ENCODE measurements around the gene BAX. TPM values are rescaled to one million over a fixed set of nuclear protein-coding genes. Genes with fewer than 3 reads are reported as not detected.

The BAX gene
- total RNA-seq, 1 donor from 2014 or later = 171 TPM

GRCh38 chr19:48991011-48991609 is 36.4 kb downstream of the BAX start:
- H3K27me3 Mint-ChIP-seq (ENCODE audit: low read depth) = no peaks in the 10 kb centered on the region
- peaks cover 38% of the 10 kb centered on the region for H3K4me1 Mint-ChIP-seq
- no peaks in the 10 kb centered on the region for H3K9me3 Mint-ChIP-seq
- no peak for TF ChIP-seq CTCF (conservative IDR thresholded peaks at IDR 0.05)
- no peak overlapping the region for H3K4me3 Mint-ChIP-seq
- H3K27ac Mint-ChIP-seq (ENCODE audit: unreplicated experiment) = peak overlapping the region; percentile 71
- H3K36me3 Mint-ChIP-seq (ENCODE audit: low read depth) = peaks cover 4% of the 10 kb centered on the region
- no peak for DNase-seq (ENCODE audit: low read depth, low spot score)

- no peak for DNase-seq (ENCODE audit: low read depth, low spot score)
- peak overlapping the region; percentile 99 for H3K4me3 Mint-ChIP-seq
Observed at GRCh38 chr19:48991873-48992580, 37.4 kb downstream of the BAX start.

GRCh38 chr19:48992581-48993174 is 38.0 kb downstream of the BAX start:
- Mint-ChIP-seq H3K9me3 (no peaks in the 10 kb centered on the region), H3K27ac (ENCODE audit: unreplicated experiment) (peak overlapping the region; percentile 98), H3K4me3 (peak overlapping the region; percentile 99), H3K4me1 (peaks cover 43% of the 10 kb centered on the region), H3K27me3 (ENCODE audit: low read depth) (no peaks in the 10 kb centered on the region), H3K36me3 (ENCODE audit: low read depth) (peaks cover 4% of the 10 kb centered on the region)
- DNase-seq (ENCODE audit: low read depth, low spot score) = peak; percentile 25
- TF ChIP-seq CTCF (conservative IDR thresholded peaks at IDR 0.05) = no peak

More at GRCh38 chr19:48991873-48992580, 37.4 kb downstream of the BAX start:
- Mint-ChIP-seq H3K9me3 (no peaks in the 10 kb centered on the region), H3K27ac (ENCODE audit: unreplicated experiment) (peak overlapping the region; percentile 98), H3K4me1 (peaks cover 41% of the 10 kb centered on the region), H3K27me3 (ENCODE audit: low read depth) (no peaks in the 10 kb centered on the region), H3K36me3 (ENCODE audit: low read depth) (peaks cover 4% of the 10 kb centered on the region)
- TF ChIP-seq CTCF (conservative IDR thresholded peaks at IDR 0.05) = no peak

- no peaks in the 10 kb centered on the region for H3K9me3 Mint-ChIP-seq
- H3K4me1 Mint-ChIP-seq = peaks cover 48% of the 10 kb centered on the region
- H3K4me3 Mint-ChIP-seq = peak within 1 kb of the TSS; percentile 99
- peak; percentile 98 for DNase-seq (ENCODE audit: low read depth, low spot score)
- no peaks in the 10 kb centered on the region for H3K27me3 Mint-ChIP-seq (ENCODE audit: low read depth)
- TF ChIP-seq CTCF (conservative IDR thresholded peaks at IDR 0.05) = peak; percentile 99
- peak within 1 kb of the TSS; percentile 98 for H3K27ac Mint-ChIP-seq (ENCODE audit: unreplicated experiment)
- no peaks in the 10 kb centered on the region for H3K36me3 Mint-ChIP-seq (ENCODE audit: low read depth)
Observed at GRCh38 chr19:48993175-48994034, 38.7 kb downstream of the BAX start, which contains the start of the genes GYS1 and RUVBL2. Gene GYS1, minus strand, starts transcription at chr19:48993309. Its CDS starts 197 bp downstream, at chr19:48993112. Gene RUVBL2, plus strand, starts transcription at chr19:48993887. Its CDS starts 25 bp downstream, at chr19:48993912.

GRCh38 chr19:48994035-48994386 is 39.3 kb downstream of the BAX start:
- TF ChIP-seq CTCF (conservative IDR thresholded peaks at IDR 0.05) = no peak
- H3K4me3 Mint-ChIP-seq = peak overlapping the region; percentile 99

More at GRCh38 chr19:48994035-48994386, 39.3 kb downstream of the BAX start:
- no peaks in the 10 kb centered on the region for H3K36me3 Mint-ChIP-seq (ENCODE audit: low read depth)
- peak overlapping the region; percentile 96 for H3K27ac Mint-ChIP-seq (ENCODE audit: unreplicated experiment)
- H3K4me1 Mint-ChIP-seq = peaks cover 48% of the 10 kb centered on the region
- DNase-seq (ENCODE audit: low read depth, low spot score) = no peak
- H3K27me3 Mint-ChIP-seq (ENCODE audit: low read depth) = no peaks in the 10 kb centered on the region
- no peaks in the 10 kb centered on the region for H3K9me3 Mint-ChIP-seq
